Measurements from ENCODE around the gene TTF2. TPM values are rescaled to one million over a fixed set of nuclear protein-coding genes. Genes with fewer than 3 reads are reported as not detected.

TTF2 gene
- total and polyA plus RNA-seq, 9 of the 15 experiments (the other 6 are each of a cell fraction or from before 2014, with no cell fraction given): 9.4 to 71.1 (median 42.1) TPM

- peak; percentile 22; the same call in 1 of the 2 replicates for TF ChIP-seq RREB1 (CRISPR knock-in tag; IDR thresholded peaks at IDR 0.05)
- TF ChIP-seq PHF21A (IDR thresholded peaks at IDR 0.05; ENCODE audit: borderline replicate concordance, low read depth): no peak
- no peak for TF ChIP-seq ZNF134 (CRISPR knock-in tag; conservative IDR thresholded peaks at IDR 0.05)
- TF ChIP-seq GATAD2A (IDR thresholded peaks at IDR 0.05): no peak
- no peak for TF ChIP-seq NFXL1 (CRISPR knock-in tag; IDR thresholded peaks at IDR 0.05)
- TF ChIP-seq KDM2B (CRISPR knock-in tag; IDR thresholded peaks at IDR 0.05): no peak; the same call in 1 of the 2 replicates
- peak; percentile 96 for TF ChIP-seq RBFOX2 (IDR thresholded peaks at IDR 0.05; ENCODE audit: low read depth, low read length)
- peak; percentile 58; the same call in 1 of the 2 replicates for TF ChIP-seq CTBP1 (IDR thresholded peaks at IDR 0.05; ENCODE audit: borderline replicate concordance)
- no peak for TF ChIP-seq CBX8 (IDR thresholded peaks at IDR 0.05; ENCODE audit: borderline replicate concordance, extremely low read depth, low read depth, low read length, poor library complexity, severe bottlenecking)
- TF ChIP-seq ZNF282 (CRISPR knock-in tag; IDR thresholded peaks at IDR 0.05): no peak
- TF ChIP-seq BACH1 (tag; IDR thresholded peaks at IDR 0.05): no peak
- TF ChIP-seq ELF4 (CRISPR knock-in tag; IDR thresholded peaks at IDR 0.05): peak; percentile 86; the same call in 1 of the 2 replicates
- no peak for TF ChIP-seq ETS2 (tag; IDR thresholded peaks at IDR 0.05; ENCODE audit: borderline replicate concordance, poor library complexity, severe bottlenecking)
- TF ChIP-seq ATF7 (IDR thresholded peaks at IDR 0.05): peak; percentile 94
- TF ChIP-seq RBM15 (IDR thresholded peaks at IDR 0.05; ENCODE audit: insufficient read depth, low read length): no peak
- TF ChIP-seq CBX2 (IDR thresholded peaks at IDR 0.05; ENCODE audit: insufficient read depth, low read length, poor library complexity, severe bottlenecking): no peak
- TF ChIP-seq NCOA4 (IDR thresholded peaks at IDR 0.05; ENCODE audit: partially characterized antibody): no peak
- no peak for TF ChIP-seq MCM2 (IDR thresholded peaks at IDR 0.05; ENCODE audit: low read depth)
- TF ChIP-seq PHB2 (IDR thresholded peaks at IDR 0.05; ENCODE audit: low read depth): no peak
- peak; percentile 65; the same call in 1 of the 2 replicates for TF ChIP-seq FOXJ2 (tag; IDR thresholded peaks at IDR 0.05)
- TF ChIP-seq CHD1 (IDR thresholded peaks at IDR 0.05; ENCODE audit: low read length): peak; percentile 91
- TF ChIP-seq MEF2A (IDR thresholded peaks at IDR 0.05; ENCODE audit: control insufficient read depth, low read depth, low read length): no peak
- TF ChIP-seq SLC30A9 (CRISPR knock-in tag; IDR thresholded peaks at IDR 0.05): no peak
- TF ChIP-seq KLF1 (tag; IDR thresholded peaks at IDR 0.05): peak; percentile 57
- TF ChIP-seq FOS (IDR thresholded peaks at IDR 0.05; ENCODE audit: extremely low read depth, insufficient read length): peak; percentile 95
These were observed at the start of gene TTF2 (continued) for GRCh38 chr1:117059678-117060440.

Data from K562 (cell line).